Duodenal mucosa (tissue), 2 donors: ENCODE results near the gene TCEANC.
"Not testable (repeated sequence)": the region's sequence is repeated elsewhere in the genome, so short reads cannot be mapped to it uniquely, and the experiment has no call there.

ENCODE experiments used
- H3K27ac ChIP-seq: one replicate; pipeline ENCODE4 v1.7.0; 2013; ENCODE audit warnings: low read depth, low read length
- H3K27me3 ChIP-seq, 2 donors: one replicate each; pipeline ENCODE4 v1.7.0; 2013; ENCODE audit warnings: low read length in 2 of 2, control low read depth in 1 of 2; ENCODE audit not compliant: insufficient read depth in 2 of 2, control insufficient read depth in 1 of 2
- H3K36me3 ChIP-seq, 2 donors: one replicate each; pipeline ENCODE4 v1.7.0; 2013; ENCODE audit warnings: low read length in 2 of 2, control low read depth in 1 of 2; ENCODE audit not compliant: insufficient read depth in 2 of 2, control insufficient read depth in 1 of 2
- H3K4me1 ChIP-seq, 2 donors: one replicate each; pipeline ENCODE4 v1.7.0; 2013; ENCODE audit warnings: low read length in 2 of 2, control low read depth in 1 of 2; ENCODE audit not compliant: insufficient read depth in 2 of 2, control insufficient read depth in 1 of 2
- H3K4me3 ChIP-seq, 2 donors: one replicate each; pipeline ENCODE4 v1.7.0; 2013; ENCODE audit warnings: low read length in 2 of 2, low read depth in 1 of 2
- H3K9ac ChIP-seq, 2 donors: one replicate each; pipeline ENCODE4 v1.7.0; 2013; ENCODE audit warnings: low read length in 2 of 2, low read depth in 1 of 2
- H3K9me3 ChIP-seq, 2 donors: one replicate each; pipeline ENCODE4 v1.7.0; 2013; ENCODE audit warnings: low read length in 2 of 2, control low read depth in 1 of 2; ENCODE audit not compliant: control insufficient read depth in 1 of 2

The TCEANC gene

GRCh38 chrX:13669755-13670154 lies 16.8 kb downstream of the TCEANC start:
- not testable (repeated sequence) for H3K9ac ChIP-seq, H3K27me3 ChIP-seq, H3K27ac ChIP-seq, H3K36me3 ChIP-seq, H3K9me3 ChIP-seq, H3K4me1 ChIP-seq
- H3K4me3 ChIP-seq, result peak overlapping the region in 1 of 2 donors; percentile 4

DNA sequence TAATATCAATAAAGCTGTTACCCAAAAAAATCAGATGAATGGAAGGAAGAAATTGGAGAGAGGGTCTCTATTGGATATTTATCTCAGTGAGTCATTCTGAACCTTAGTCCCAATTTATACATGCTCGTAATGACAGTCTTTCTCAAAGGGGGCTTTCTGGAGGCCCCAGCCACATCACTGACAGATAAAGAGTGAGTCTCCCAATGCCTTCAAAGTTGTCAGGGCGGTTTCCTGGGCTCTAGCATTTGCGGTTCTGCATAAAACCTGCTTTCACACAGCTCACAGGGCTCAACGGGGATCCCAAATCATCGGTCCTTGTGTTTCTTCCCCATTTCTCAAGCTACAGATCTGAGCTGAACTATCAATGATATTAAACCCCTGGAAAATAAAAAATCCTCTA lies 17.3 kb downstream of the TCEANC start:
- Histone ChIP-seq H3K4me3 (no peak overlapping the region), H3K9me3 (no peaks in the 10 kb centered on the region), H3K4me1 (peaks cover 0 to 3% of the 10 kb centered on the region in 2 donors), H3K27ac (no peak overlapping the region), H3K9ac (no peak overlapping the region), H3K36me3 (no peaks in the 10 kb centered on the region), H3K27me3 (no peaks in the 10 kb centered on the region)

GRCh38 chrX:13673016-13673415 lies 20.1 kb downstream of the TCEANC start:
- Histone ChIP-seq H3K36me3 (no peaks in the 10 kb centered on the region), H3K4me3 (no peak overlapping the region), H3K27ac (no peak overlapping the region), H3K27me3 (no peaks in the 10 kb centered on the region), H3K9me3 (no peaks in the 10 kb centered on the region), H3K9ac (no peak overlapping the region), H3K4me1 (peaks cover 0 to 3% of the 10 kb centered on the region in 2 donors)

- Histone ChIP-seq H3K9ac (no peak overlapping the region), H3K4me3 (no peak overlapping the region), H3K27me3 (no peaks in the 10 kb centered on the region), H3K27ac (no peak overlapping the region), H3K36me3 (no peaks in the 10 kb centered on the region), H3K4me1 (no peaks in the 10 kb centered on the region), H3K9me3 (no peaks in the 10 kb centered on the region)
Measured at GRCh38 chrX:13676885-13677284, 23.9 kb downstream of the TCEANC start.

- not testable (repeated sequence) for H3K27me3 ChIP-seq, H3K9ac ChIP-seq, H3K4me1 ChIP-seq, H3K4me3 ChIP-seq, H3K27ac ChIP-seq, H3K9me3 ChIP-seq, H3K36me3 ChIP-seq
Measured at GRCh38 chrX:13679700-13680099, 26.8 kb downstream of the TCEANC start.

- Histone ChIP-seq H3K36me3 (no peaks in the 10 kb centered on the region), H3K4me3 (no peak overlapping the region), H3K27ac (no peak overlapping the region), H3K9ac (no peak overlapping the region), H3K27me3 (no peaks in the 10 kb centered on the region), H3K4me1 (no peaks in the 10 kb centered on the region), H3K9me3 (no peaks in the 10 kb centered on the region)
Measured at GRCh38 chrX:13681595-13681994, 28.7 kb downstream of the TCEANC start.

DNA sequence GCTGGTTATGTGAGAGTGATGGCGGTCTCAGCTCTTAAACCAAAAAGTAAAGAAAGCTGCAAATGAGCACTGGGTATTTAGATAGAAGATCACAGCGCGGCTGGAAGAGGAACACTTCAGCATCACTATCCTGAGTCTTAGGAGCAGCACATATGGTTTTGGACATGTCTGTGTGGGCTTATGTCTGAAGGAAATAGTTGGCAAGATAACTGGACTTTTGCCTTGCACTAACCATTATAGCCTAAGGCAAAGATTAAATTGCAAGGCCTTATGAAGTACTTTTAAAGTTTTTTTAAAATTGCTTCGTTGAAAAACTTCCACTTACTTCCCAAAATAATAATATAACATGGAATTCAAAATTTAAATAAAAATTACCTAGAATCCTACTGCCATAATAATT lies 31.4 kb downstream of the TCEANC start:
- no peak overlapping the region for H3K27ac ChIP-seq
- no peaks in the 10 kb centered on the region for H3K4me1 ChIP-seq
- H3K27me3 ChIP-seq, result no peaks in the 10 kb centered on the region
- no peaks in the 10 kb centered on the region for H3K9me3 ChIP-seq
- H3K9ac ChIP-seq, result no peak overlapping the region
- no peak overlapping the region for H3K4me3 ChIP-seq
- no peaks in the 10 kb centered on the region for H3K36me3 ChIP-seq

DNA sequence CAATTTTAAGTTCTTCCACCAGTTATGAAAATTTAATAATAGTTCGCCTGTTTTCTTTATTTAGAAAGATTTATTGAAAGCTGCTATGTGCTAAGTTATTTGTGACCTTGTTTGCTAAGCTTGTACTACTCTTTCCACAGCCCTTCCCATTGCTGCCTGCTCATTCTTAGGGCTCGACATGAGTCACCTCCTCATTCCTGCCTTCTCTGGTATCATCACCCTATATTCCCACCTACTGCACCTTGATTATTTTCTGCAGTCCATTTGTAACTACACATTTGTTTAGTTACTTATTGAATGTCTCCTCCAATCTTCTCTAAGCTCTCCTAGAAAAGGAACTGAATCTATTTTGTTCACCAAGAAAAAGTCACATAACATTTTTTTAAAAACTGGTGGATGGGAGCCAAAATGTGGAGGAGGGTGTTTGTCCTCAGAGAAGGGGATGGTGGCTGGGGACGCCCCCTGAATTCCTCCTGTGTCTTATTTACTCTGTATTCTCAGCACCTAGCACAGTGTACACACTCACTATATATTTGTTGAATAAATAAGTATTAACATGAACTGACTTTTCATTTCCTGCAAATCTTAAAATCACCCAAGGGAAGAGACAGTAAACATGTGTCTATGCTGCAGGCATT lies 32.3 kb downstream of the TCEANC start:
- Histone ChIP-seq H3K4me3 (no peak overlapping the region), H3K36me3 (no peaks in the 10 kb centered on the region), H3K4me1 (no peaks in the 10 kb centered on the region), H3K9me3 (no peaks in the 10 kb centered on the region), H3K27me3 (no peaks in the 10 kb centered on the region), H3K27ac (no peak overlapping the region), H3K9ac (no peak overlapping the region)

GRCh38 chrX:13687203-13687602 lies 34.3 kb downstream of the TCEANC start:
- H3K4me1 ChIP-seq, result peaks cover 4% of the 10 kb centered on the region in 2 donors
- no peaks in the 10 kb centered on the region for H3K27me3 ChIP-seq
- H3K9me3 ChIP-seq, result no peaks in the 10 kb centered on the region
- H3K4me3 ChIP-seq, result no peak overlapping the region
- no peak overlapping the region for H3K9ac ChIP-seq
- no peak overlapping the region for H3K27ac ChIP-seq
- no peaks in the 10 kb centered on the region for H3K36me3 ChIP-seq

GRCh38 chrX:13688384-13688957 lies 35.5 kb downstream of the TCEANC start:
- Histone ChIP-seq H3K27ac (peak overlapping the region; percentile 95), H3K9ac (peak overlapping the region; percentile 39 to 99), H3K4me3 (peak overlapping the region; percentile 86 to 91), H3K36me3 (no peaks in the 10 kb centered on the region), H3K9me3 (no peaks in the 10 kb centered on the region), H3K27me3 (no peaks in the 10 kb centered on the region), H3K4me1 (peaks cover 13 to 17% of the 10 kb centered on the region in 2 donors)
